ENCODE data around the gene ISCU. TPM values are rescaled to one million over a fixed set of nuclear protein-coding genes. Genes with fewer than 3 reads are reported as not detected.

Gene ISCU
- total and polyA plus RNA-seq, 2 of the 8 experiments (the other 6 are each of a cell fraction or from before 2014, with no cell fraction given) = 72.1 to 78.1 TPM

- no peak for TF ChIP-seq CTCF (IDR thresholded peaks at IDR 0.05; ENCODE audit: control extremely low read depth in 1 of 3, insufficient read depth in 1 of 3, low read depth in 1 of 3, low read length in 3 of 3)
- TF ChIP-seq CBX5 (IDR thresholded peaks at IDR 0.05; ENCODE audit: low read depth, low read length) = no peak
Measured at GRCh38 chr12:108598553-108599250, 36.3 kb downstream of the ISCU start (continued).

All from H1 (cell line).